Activated CD8-positive, alpha-beta T cell treated with anti-CD3 and anti-CD28 coated beads for 36 hours (primary cell): ENCODE data around the gene WDR73. TPM values are rescaled to one million over a fixed set of nuclear protein-coding genes. Genes with fewer than 3 reads are reported as not detected.

Experiments
- ATAC-seq: fragments of 200-7000 bp; cut with Tn5 transposase; one replicate; pipeline ENCODE4 v1.10.0; 2021; ENCODE audit warnings: mild to moderate bottlenecking, moderate library complexity
- CTCF ChIA-PET: fragments of 350-600 bp; sonication (Branson Sonifier 250); formaldehyde crosslinking; loops from one replicate; lab custom pipeline; 2021; ENCODE audit warnings: antibody characterized with exemption; lab: Charles Lee
- POLR2A ChIA-PET: fragments of 350-600 bp; sonication (Branson Sonifier 250); formaldehyde crosslinking; loops from one replicate; lab custom pipeline; 2021; ENCODE audit warnings: antibody characterized with exemption; lab: Charles Lee
- DNase-seq: peaks from one replicate; pipeline ENCODE4 v3.0.0-alpha.2; 2020
- H3K27ac Mint-ChIP-seq: one replicate; pipeline ENCODE4 v1.8.0; 2021; ENCODE audit warnings: mild to moderate bottlenecking, mixed read lengths
- H3K27me3 Mint-ChIP-seq: one replicate; pipeline ENCODE4 v1.8.0; 2021; ENCODE audit warnings: mixed read lengths
- H3K36me3 Mint-ChIP-seq: one replicate; pipeline ENCODE4 v1.8.0; 2021; ENCODE audit warnings: low read depth, mixed read lengths
- H3K4me1 Mint-ChIP-seq: one replicate; pipeline ENCODE4 v1.8.0; 2021; ENCODE audit warnings: low read depth, mixed read lengths
- H3K4me3 Mint-ChIP-seq: one replicate; pipeline ENCODE4 v1.8.0; 2021; ENCODE audit warnings: mild to moderate bottlenecking, moderate library complexity, mixed read lengths
- H3K9me3 Mint-ChIP-seq: one replicate; pipeline ENCODE4 v1.8.0; 2021; ENCODE audit warnings: mixed read lengths
- intact Hi-C: fragments of 100-400 bp; cut with micrococcal nuclease; formaldehyde crosslinking; loops from one replicate; pipeline ENCODE4 v1.10.0; 2022
- total RNA-seq, 2 experiments: library from RNA; stranded (reverse); gene quantifications; one replicate each; pipeline ENCODE4 v1.2.3, GENCODE V29; 2021
- TF ChIP-seq, protein P1 (sequence below): fragments of 200-600 bp; IDR thresholded peaks from one replicate; pipeline ENCODE4 v1.8.0; 2022; ENCODE audit warnings: antibody characterized with exemption, mild to moderate bottlenecking

The WDR73 gene
- total RNA-seq, 2 experiments from 2014 or later: 12.4 to 12.5 TPM

DNA sequence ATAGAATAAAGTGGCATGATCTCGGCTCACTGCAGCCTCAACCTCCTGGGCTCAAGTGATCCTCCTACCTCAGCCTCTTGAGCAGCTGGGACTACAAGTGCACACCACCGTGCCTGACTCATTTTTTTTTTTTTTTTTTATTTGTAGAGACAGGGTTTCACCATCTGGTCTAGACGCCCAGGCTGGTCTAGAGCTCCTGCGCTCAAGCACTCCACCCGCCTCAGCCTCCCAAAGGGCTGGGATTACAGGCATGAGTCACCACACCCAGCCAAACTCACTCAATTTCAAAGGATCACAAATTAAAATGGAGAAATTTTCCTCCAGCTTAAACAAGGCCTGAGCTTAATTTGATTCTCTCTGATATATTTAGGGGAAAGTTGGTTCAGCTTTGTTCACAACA is 31.2 kb upstream of the WDR73 start:
- no peak for ATAC-seq
- DNase-seq: no peak
- no peak overlapping the region for H3K4me3 Mint-ChIP-seq
- peaks cover 37% of the 10 kb centered on the region for H3K36me3 Mint-ChIP-seq
- intact Hi-C loops: no loop called here
- no peak overlapping the region for H3K27ac Mint-ChIP-seq
- H3K9me3 Mint-ChIP-seq: no peaks in the 10 kb centered on the region
- CTCF ChIA-PET: no interaction called here
- H3K4me1 Mint-ChIP-seq: peaks cover 16% of the 10 kb centered on the region
- H3K27me3 Mint-ChIP-seq: no peaks in the 10 kb centered on the region
- POLR2A ChIA-PET: no interaction called here
- TF ChIP-seq, protein P1, sequence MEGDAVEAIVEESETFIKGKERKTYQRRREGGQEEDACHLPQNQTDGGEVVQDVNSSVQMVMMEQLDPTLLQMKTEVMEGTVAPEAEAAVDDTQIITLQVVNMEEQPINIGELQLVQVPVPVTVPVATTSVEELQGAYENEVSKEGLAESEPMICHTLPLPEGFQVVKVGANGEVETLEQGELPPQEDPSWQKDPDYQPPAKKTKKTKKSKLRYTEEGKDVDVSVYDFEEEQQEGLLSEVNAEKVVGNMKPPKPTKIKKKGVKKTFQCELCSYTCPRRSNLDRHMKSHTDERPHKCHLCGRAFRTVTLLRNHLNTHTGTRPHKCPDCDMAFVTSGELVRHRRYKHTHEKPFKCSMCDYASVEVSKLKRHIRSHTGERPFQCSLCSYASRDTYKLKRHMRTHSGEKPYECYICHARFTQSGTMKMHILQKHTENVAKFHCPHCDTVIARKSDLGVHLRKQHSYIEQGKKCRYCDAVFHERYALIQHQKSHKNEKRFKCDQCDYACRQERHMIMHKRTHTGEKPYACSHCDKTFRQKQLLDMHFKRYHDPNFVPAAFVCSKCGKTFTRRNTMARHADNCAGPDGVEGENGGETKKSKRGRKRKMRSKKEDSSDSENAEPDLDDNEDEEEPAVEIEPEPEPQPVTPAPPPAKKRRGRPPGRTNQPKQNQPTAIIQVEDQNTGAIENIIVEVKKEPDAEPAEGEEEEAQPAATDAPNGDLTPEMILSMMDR: no peak

DNA sequence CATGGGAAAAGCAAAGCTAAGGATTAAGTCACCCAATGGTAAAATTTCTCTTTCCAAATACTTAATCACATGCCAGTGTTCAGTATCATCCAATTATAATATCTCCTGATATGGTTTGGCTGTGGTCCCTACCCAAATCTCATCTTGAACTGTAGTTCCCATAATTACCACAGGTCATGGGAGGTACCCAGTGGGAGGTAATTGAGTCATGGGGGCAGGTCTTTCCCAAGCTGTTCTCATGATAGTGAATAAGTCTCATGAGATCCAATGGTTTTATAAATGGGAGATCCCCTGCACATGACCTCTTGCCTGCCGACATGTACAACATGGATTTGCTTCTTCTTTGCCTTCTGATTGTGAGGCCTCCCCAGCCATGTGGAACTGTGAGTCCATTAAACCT is 30.0 kb upstream of the WDR73 start:
- Mint-ChIP-seq H3K9me3 (no peaks in the 10 kb centered on the region), H3K27me3 (no peaks in the 10 kb centered on the region), H3K36me3 (peaks cover 38% of the 10 kb centered on the region), H3K4me3 (no peak overlapping the region), H3K4me1 (peaks cover 16% of the 10 kb centered on the region), H3K27ac (no peak overlapping the region)
- intact Hi-C loops: no loop called here
- CTCF ChIA-PET: no interaction called here
- DNase-seq: no peak
- TF ChIP-seq, protein P1: no peak
- POLR2A ChIA-PET: interaction anchor here (0.6 kb wide), 1 partner anchor 26 kb away, joined by 3 read pairs; no protein-coding TSS in a partner anchor
- no peak for ATAC-seq

DNA sequence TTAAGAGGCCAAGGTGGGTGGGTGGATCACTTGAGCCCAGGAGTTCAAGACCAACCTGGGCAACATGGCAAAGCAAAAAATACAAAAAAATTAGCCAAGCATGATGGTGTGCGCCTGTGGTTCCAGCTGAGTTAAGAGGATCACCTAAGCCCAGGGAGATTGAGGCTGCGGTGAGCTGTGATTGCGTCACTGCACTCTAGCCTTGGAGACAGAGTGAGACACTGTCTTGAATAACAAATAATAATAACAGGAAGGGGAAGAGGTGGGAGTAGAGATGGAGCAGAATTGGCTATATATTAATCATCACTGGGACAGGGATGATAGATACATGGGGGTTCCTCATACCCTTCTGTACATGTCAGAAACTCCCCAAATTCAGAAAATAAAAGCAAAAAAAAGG is 27.7 kb upstream of the WDR73 start:
- H3K27me3 Mint-ChIP-seq: no peaks in the 10 kb centered on the region
- peak; percentile 47 for ATAC-seq
- H3K4me1 Mint-ChIP-seq: peaks cover 14% of the 10 kb centered on the region
- peaks cover 34% of the 10 kb centered on the region for H3K36me3 Mint-ChIP-seq
- POLR2A ChIA-PET: no interaction called here
- no peaks in the 10 kb centered on the region for H3K9me3 Mint-ChIP-seq
- peak overlapping the region; percentile 8 for H3K27ac Mint-ChIP-seq
- CTCF ChIA-PET: interaction anchor here (1.3 kb wide), 1 partner anchor 83 kb away, joined by 3 read pairs; no protein-coding TSS in a partner anchor
- peak; percentile 30 for DNase-seq
- H3K4me3 Mint-ChIP-seq: no peak overlapping the region
- intact Hi-C loops: no loop called here
- TF ChIP-seq, protein P1: no peak

DNA sequence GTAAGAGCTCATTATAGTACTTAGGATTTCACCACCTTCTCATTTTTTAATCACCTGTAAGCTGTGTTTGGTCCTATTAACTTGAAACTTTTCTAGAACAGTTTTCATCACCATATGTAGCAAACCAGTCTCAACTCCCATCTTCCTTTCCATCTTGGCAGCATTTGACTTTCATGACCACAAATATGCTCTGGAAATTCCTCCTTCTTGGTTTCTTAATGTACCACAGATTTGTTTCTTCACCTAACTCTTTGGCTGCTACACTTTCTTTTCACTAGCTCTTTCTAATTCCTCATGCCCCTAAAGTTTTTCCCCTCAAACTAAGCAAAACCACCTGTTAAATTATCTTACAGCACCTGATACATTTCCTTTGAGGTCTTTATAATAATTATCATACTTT is 17.1 kb upstream of the WDR73 start:
- Mint-ChIP-seq H3K9me3 (no peaks in the 10 kb centered on the region), H3K4me3 (no peak overlapping the region), H3K27me3 (no peaks in the 10 kb centered on the region), H3K27ac (no peak overlapping the region), H3K36me3 (peaks cover 34% of the 10 kb centered on the region), H3K4me1 (peaks cover 36% of the 10 kb centered on the region)
- no peak for DNase-seq
- ChIA-PET POLR2A (interaction anchor here (0.8 kb wide), 1 partner anchor 252 kb away, joined by 3 read pairs; no protein-coding TSS in a partner anchor), CTCF (no interaction called here)
- intact Hi-C loops: no loop called here
- TF ChIP-seq, protein P1: no peak
- ATAC-seq: no peak

DNA sequence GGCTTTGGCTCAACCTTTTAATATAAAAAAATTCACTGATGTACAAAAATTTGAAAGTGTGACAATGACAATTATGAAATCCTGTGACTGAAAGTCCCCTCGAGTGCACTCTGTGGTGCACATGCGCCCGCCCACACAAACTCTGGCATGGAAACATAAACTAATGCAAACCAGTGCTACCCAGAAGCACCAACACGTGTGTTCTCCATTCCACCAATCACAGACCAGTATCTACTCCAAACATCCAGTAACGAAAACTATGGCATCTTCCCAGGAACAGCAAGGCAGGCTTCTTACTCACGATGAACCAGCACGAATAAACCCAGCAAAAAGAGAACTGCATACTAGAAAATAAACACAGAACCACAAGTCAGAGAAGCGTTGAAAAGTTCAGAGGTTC is 15.6 kb upstream of the WDR73 start:
- CTCF ChIA-PET: interaction anchor here (1.4 kb wide), 1 partner anchor 13 kb away, joined by 3 read pairs; no protein-coding TSS in a partner anchor
- Mint-ChIP-seq H3K4me1 (peaks cover 40% of the 10 kb centered on the region), H3K36me3 (peaks cover 36% of the 10 kb centered on the region)

More for the DNA sequence above, 15.6 kb upstream of the WDR73 start:
- Mint-ChIP-seq H3K4me3 (no peak overlapping the region), H3K27ac (peak overlapping the region; percentile 76), H3K27me3 (no peaks in the 10 kb centered on the region), H3K9me3 (no peaks in the 10 kb centered on the region)
- ATAC-seq (peak; percentile 51), DNase-seq (peak; percentile 82)
- TF ChIP-seq, protein P1: no peak
- POLR2A ChIA-PET: interaction anchor here (0.7 to 1.4 kb wide), 6 partner anchors 10 to 101 kb away, joined by 3 to 5 read pairs (median 3); partner anchors contain the start of gene ZSCAN2
- intact Hi-C loops: no loop called here
